HepG2 (cell line): Measurements from ENCODE around the gene CACNG1.

Source experiments
- ATM ChIP-seq: fragments of 450-650 bp; IDR thresholded peaks from 2 replicates; pipeline ENCODE4 v1.7.1; 2017; ENCODE audit warnings: mild to moderate bottlenecking, borderline replicate concordance
- BCL6 ChIP-seq: IDR thresholded peaks from 2 replicates; pipeline ENCODE4 v1.6.1; 2016; ENCODE audit warnings: missing genetic modification reagents, missing compliant biosample characterization
- HNRNPK ChIP-seq: fragments of 200-400 bp; formaldehyde crosslinking; IDR thresholded peaks from 2 replicates; pipeline ENCODE4 v1.6.1; 2018; ENCODE audit warnings: low read length, low read depth, moderate library complexity, mild to moderate bottlenecking; ENCODE audit not compliant: poor library complexity, severe bottlenecking
- KLF9 ChIP-seq: IDR thresholded peaks from 2 replicates; pipeline ENCODE4 v1.6.1; 2016; ENCODE audit warnings: low read depth
- NFE2L2 ChIP-seq: fragments of 150-350 bp; IDR thresholded peaks from 2 replicates; pipeline ENCODE4 v1.6.1; 2014; ENCODE audit warnings: low read length
- RNF2 ChIP-seq: fragments of 450-650 bp; conservative IDR thresholded peaks from 2 replicates; pipeline ENCODE4 v1.6.1; 2016; ENCODE audit warnings: low read depth
- SMAD1 ChIP-seq: sonication (generic); formaldehyde crosslinking; IDR thresholded peaks from 2 replicates; pipeline ENCODE4 v1.4.0; 2020; ENCODE audit warnings: missing genetic modification reagents, low read depth, mild to moderate bottlenecking, borderline replicate concordance
- TEAD2 ChIP-seq: sonication (generic); formaldehyde crosslinking; IDR thresholded peaks from 2 replicates; pipeline ENCODE4 v1.9.0; 2021; ENCODE audit warnings: missing genetic modification reagents
- ZFX ChIP-seq: sonication (generic); formaldehyde crosslinking; IDR thresholded peaks from 2 replicates; pipeline ENCODE4 v1.4.0; 2020; ENCODE audit warnings: mild to moderate bottlenecking, low read depth, missing genetic modification reagents, moderate library complexity
- ZNF180 ChIP-seq: sonication (generic); formaldehyde crosslinking; IDR thresholded peaks from 2 replicates; pipeline ENCODE4 v1.4.0; 2020; ENCODE audit warnings: low read depth, missing genetic modification reagents, borderline replicate concordance
- TF ChIP-seq, protein P1 (sequence below): sonication (generic); formaldehyde crosslinking; conservative IDR thresholded peaks from 2 replicates; pipeline ENCODE4 v1.8.0; 2022; ENCODE audit warnings: mild to moderate bottlenecking, moderate library complexity, missing genetic modification reagents
- TF ChIP-seq, protein P2 (sequence below): sonication (generic); formaldehyde crosslinking; IDR thresholded peaks from 2 replicates; pipeline ENCODE4 v1.5.0; 2020; ENCODE audit warnings: mild to moderate bottlenecking, missing genetic modification reagents, moderate library complexity
- TF ChIP-seq, protein P3 (sequence below): sonication (generic); formaldehyde crosslinking; IDR thresholded peaks from 2 replicates; pipeline ENCODE4 v1.4.0; 2020; ENCODE audit warnings: missing genetic modification reagents, borderline replicate concordance

DNA sequence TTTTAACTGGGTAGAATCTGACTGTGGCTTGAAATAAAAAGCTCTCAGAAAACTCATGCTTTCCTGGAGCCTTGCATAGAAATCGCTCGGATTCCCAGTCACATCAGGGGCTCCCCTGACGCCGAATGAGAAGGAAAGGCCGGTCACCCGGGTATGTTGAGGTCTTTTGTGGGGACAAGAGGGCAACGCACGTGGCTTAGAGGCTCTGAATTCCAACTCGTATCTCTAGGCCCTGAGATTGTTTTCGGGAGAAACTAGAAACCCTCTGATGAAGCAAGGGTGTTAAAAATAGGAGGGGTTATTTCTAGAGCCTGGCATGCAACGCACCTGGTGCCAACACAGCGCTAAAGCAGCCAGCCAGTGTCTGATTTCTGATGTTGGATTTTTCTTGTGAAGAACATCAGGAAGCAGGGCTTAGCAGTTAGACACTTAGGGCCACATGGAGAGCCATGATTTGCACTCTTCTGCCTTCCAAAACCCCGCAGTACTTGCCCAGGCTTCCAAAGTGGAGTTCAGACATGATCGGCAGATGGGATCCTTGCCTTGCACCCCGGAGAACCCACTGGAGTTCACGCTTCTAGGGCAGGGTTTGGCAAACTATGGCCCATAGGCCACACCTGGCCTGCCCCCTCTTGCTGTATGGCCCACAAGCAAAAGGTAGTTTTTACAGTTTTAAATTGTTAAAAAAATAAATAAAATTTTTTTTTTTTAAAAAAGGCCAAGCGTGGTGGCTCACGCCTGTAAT, 12.6 kb downstream of the CACNG1 start:
- TF ChIP-seq, protein P1, sequence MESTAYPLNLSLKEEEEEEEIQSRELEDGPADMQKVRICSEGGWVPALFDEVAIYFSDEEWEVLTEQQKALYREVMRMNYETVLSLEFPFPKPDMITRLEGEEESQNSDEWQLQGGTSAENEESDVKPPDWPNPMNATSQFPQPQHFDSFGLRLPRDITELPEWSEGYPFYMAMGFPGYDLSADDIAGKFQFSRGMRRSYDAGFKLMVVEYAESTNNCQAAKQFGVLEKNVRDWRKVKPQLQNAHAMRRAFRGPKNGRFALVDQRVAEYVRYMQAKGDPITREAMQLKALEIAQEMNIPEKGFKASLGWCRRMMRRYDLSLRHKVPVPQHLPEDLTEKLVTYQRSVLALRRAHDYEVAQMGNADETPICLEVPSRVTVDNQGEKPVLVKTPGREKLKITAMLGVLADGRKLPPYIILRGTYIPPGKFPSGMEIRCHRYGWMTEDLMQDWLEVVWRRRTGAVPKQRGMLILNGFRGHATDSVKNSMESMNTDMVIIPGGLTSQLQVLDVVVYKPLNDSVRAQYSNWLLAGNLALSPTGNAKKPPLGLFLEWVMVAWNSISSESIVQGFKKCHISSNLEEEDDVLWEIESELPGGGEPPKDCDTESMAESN, result no peak
- TF ChIP-seq TEAD2 (no peak), SMAD1 (CRISPR knock-in tag) (no peak), BCL6 (CRISPR knock-in tag) (no peak), ZFX (CRISPR knock-in tag) (no peak), KLF9 (CRISPR knock-in tag) (no peak), HNRNPK (no peak), ZNF180 (no peak), ATM (no peak), NFE2L2 (no peak), RNF2 (no peak)
- TF ChIP-seq, protein P2, sequence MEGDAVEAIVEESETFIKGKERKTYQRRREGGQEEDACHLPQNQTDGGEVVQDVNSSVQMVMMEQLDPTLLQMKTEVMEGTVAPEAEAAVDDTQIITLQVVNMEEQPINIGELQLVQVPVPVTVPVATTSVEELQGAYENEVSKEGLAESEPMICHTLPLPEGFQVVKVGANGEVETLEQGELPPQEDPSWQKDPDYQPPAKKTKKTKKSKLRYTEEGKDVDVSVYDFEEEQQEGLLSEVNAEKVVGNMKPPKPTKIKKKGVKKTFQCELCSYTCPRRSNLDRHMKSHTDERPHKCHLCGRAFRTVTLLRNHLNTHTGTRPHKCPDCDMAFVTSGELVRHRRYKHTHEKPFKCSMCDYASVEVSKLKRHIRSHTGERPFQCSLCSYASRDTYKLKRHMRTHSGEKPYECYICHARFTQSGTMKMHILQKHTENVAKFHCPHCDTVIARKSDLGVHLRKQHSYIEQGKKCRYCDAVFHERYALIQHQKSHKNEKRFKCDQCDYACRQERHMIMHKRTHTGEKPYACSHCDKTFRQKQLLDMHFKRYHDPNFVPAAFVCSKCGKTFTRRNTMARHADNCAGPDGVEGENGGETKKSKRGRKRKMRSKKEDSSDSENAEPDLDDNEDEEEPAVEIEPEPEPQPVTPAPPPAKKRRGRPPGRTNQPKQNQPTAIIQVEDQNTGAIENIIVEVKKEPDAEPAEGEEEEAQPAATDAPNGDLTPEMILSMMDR, result no peak
- TF ChIP-seq, protein P3, sequence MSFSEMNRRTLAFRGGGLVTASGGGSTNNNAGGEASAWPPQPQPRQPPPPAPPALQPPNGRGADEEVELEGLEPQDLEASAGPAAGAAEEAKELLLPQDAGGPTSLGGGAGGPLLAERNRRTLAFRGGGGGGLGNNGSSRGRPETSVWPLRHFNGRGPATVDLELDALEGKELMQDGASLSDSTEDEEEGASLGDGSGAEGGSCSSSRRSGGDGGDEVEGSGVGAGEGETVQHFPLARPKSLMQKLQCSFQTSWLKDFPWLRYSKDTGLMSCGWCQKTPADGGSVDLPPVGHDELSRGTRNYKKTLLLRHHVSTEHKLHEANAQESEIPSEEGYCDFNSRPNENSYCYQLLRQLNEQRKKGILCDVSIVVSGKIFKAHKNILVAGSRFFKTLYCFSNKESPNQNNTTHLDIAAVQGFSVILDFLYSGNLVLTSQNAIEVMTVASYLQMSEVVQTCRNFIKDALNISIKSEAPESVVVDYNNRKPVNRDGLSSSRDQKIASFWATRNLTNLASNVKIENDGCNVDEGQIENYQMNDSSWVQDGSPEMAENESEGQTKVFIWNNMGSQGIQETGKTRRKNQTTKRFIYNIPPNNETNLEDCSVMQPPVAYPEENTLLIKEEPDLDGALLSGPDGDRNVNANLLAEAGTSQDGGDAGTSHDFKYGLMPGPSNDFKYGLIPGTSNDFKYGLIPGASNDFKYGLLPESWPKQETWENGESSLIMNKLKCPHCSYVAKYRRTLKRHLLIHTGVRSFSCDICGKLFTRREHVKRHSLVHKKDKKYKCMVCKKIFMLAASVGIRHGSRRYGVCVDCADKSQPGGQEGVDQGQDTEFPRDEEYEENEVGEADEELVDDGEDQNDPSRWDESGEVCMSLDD (CRISPR knock-in tag), result no peak
